ENCODE data around the gene ELF5. TPM values are rescaled to one million over a fixed set of nuclear protein-coding genes. Genes with fewer than 3 reads are reported as not detected.

ELF5 gene
- total RNA-seq, 6 experiments from 2014 or later, result 0.09 to 0.22 TPM; not detected in 4

GRCh38 chr11:34499719-34500500 is 13.7 kb downstream of the ELF5 start:
- H3K4me3 ChIP-seq, result no peak overlapping the region
- H3K27me3 ChIP-seq, result no peaks in the 10 kb centered on the region
- no peaks in the 10 kb centered on the region for H3K36me3 ChIP-seq
- no peak overlapping the region for H3K27ac ChIP-seq
- intact Hi-C loops (cut with DNase I), result loop anchor here in 1 of 2 donors (10.0 kb wide), 1 partner anchor 135 kb away; no protein-coding TSS in a partner anchor
- peaks cover 0 to 24% (median 13%) of the 10 kb centered on the region in 4 donors for H3K4me1 ChIP-seq
- ATAC-seq (no peak), DNase-seq (no peak)
- no peaks in the 10 kb centered on the region for H3K9me3 ChIP-seq
- WGBS (ENCODE audit: insufficient coverage, low coverage, low lambda C conversion rate, missing lambda C conversion rate), result 59% methylated on average over 3 of the region's 3 CpGs
- no peak for TF ChIP-seq POLR2A (IDR thresholded peaks at IDR 0.05)
- TF ChIP-seq CTCF (IDR thresholded peaks at IDR 0.05), result no peak

- Histone ChIP-seq H3K36me3 (no peaks in the 10 kb centered on the region), H3K27me3 (no peaks in the 10 kb centered on the region), H3K9me3 (no peaks in the 10 kb centered on the region), H3K27ac (no peak overlapping the region), H3K4me3 (no peak overlapping the region), H3K4me1 (peaks cover 0 to 21% (median 4%) of the 10 kb centered on the region in 4 donors)
- ATAC-seq, result no peak
- intact Hi-C loops (cut with DNase I), result loop anchor here in 1 of 2 donors (10.0 kb wide), 1 partner anchor 131 kb away; no protein-coding TSS in a partner anchor
- 20% methylated on average over 2 of the region's 26 CpGs for WGBS (ENCODE audit: insufficient coverage, low coverage, low lambda C conversion rate, missing lambda C conversion rate)
- TF ChIP-seq CTCF (IDR thresholded peaks at IDR 0.05) (no peak), POLR2A (IDR thresholded peaks at IDR 0.05) (no peak)
- no peak for DNase-seq
Measured at GRCh38 chr11:34495724-34496377, 17.7 kb downstream of the ELF5 start.

GRCh38 chr11:34495239-34495723 is 18.3 kb downstream of the ELF5 start:
- intact Hi-C loops (cut with DNase I), result loop anchor here in 1 of 2 donors (10.0 kb wide), 1 partner anchor 130 kb away; no protein-coding TSS in a partner anchor
- WGBS (ENCODE audit: insufficient coverage, low coverage, low lambda C conversion rate, missing lambda C conversion rate), result 82% methylated on average over 8 of the region's 12 CpGs
- TF ChIP-seq POLR2A (IDR thresholded peaks at IDR 0.05) (no peak), CTCF (IDR thresholded peaks at IDR 0.05) (no peak)
- DNase-seq, result no peak
- peaks cover 0 to 18% (median 3%) of the 10 kb centered on the region in 4 donors for H3K4me1 ChIP-seq
- no peak overlapping the region for H3K27ac ChIP-seq
- no peaks in the 10 kb centered on the region for H3K36me3 ChIP-seq
- no peak for ATAC-seq
- no peaks in the 10 kb centered on the region for H3K27me3 ChIP-seq
- no peaks in the 10 kb centered on the region for H3K9me3 ChIP-seq
- no peak overlapping the region for H3K4me3 ChIP-seq

- no peaks in the 10 kb centered on the region for H3K36me3 ChIP-seq
Measured at GRCh38 chr11:34493926-34494595, 19.5 kb downstream of the ELF5 start.

More at GRCh38 chr11:34493926-34494595, 19.5 kb downstream of the ELF5 start:
- H3K4me1 ChIP-seq, result peaks cover 0 to 18% (median 3%) of the 10 kb centered on the region in 4 donors
- H3K27ac ChIP-seq, result peak overlapping the region in 1 of 3 donors; percentile 49
- 41% methylated on average over 4 of the region's 4 CpGs for WGBS (ENCODE audit: insufficient coverage, low coverage, low lambda C conversion rate, missing lambda C conversion rate)
- H3K4me3 ChIP-seq, result no peak overlapping the region
- no peak for TF ChIP-seq CTCF (IDR thresholded peaks at IDR 0.05)
- no peak for TF ChIP-seq POLR2A (IDR thresholded peaks at IDR 0.05)
- DNase-seq (peak in 1 of 3 donors; percentile 70), ATAC-seq (peak; percentile 80 to 92 (median 84))
- H3K27me3 ChIP-seq, result no peaks in the 10 kb centered on the region
- H3K9me3 ChIP-seq, result no peaks in the 10 kb centered on the region
- intact Hi-C loops (cut with DNase I), result loop anchor here in 1 of 2 donors (10.0 kb wide), 1 partner anchor 129 kb away; no protein-coding TSS in a partner anchor

Data from right lobe of liver (tissue), 6 donors.